Breast epithelium (tissue), 4 donors: ENCODE measurements around the gene PXN. TPM values are rescaled to one million over a fixed set of nuclear protein-coding genes. Genes with fewer than 3 reads are reported as not detected.
A peak's percentile ranks its signal among the peaks of the same experiment; 100 is the strongest.

Experiments used
- DNase-seq, 2 donors: peaks; one replicate each; pipeline ENCODE4 v3.0.0-alpha.2; 2019; ENCODE audit warnings: low spot score in 2 of 2
- H3K27ac ChIP-seq, 2 donors: fragments of 200-600 bp; sonication (generic) in 1 of 2; one replicate each; pipeline ENCODE4 v1.5.1; 2016 to 2019; ENCODE audit warnings: mild to moderate bottlenecking in 1 of 2
- H3K27me3 ChIP-seq, 2 donors: fragments of 200-600 bp; sonication (generic) in 1 of 2; one replicate each; pipeline versions ENCODE4 v1.5.1 to v1.6.0; 2017 to 2019; ENCODE audit warnings: control low read depth in 1 of 2, mild to moderate bottlenecking in 1 of 2
- H3K36me3 ChIP-seq: fragments of 200-600 bp; one replicate; pipeline ENCODE4 v1.5.1; 2019
- H3K4me1 ChIP-seq, 2 donors: fragments of 200-600 bp; sonication (generic); one replicate each; pipeline ENCODE4 v1.5.1; 2016 to 2019; ENCODE audit warnings: control low read depth in 1 of 2
- H3K4me3 ChIP-seq, 3 donors: fragments of 200-600 bp; sonication (generic); 1 replicate in 2 of 3; 2 replicates in 1 of 3; pipeline ENCODE4 v1.5.1; 2016 to 2019; ENCODE audit warnings: mild to moderate bottlenecking in 3 of 3, moderate library complexity in 2 of 3
- H3K9me3 ChIP-seq, 2 donors: fragments of 200-600 bp; sonication (generic) in 1 of 2; one replicate each; pipeline ENCODE4 v1.5.1; 2016 to 2019; ENCODE audit warnings: control low read depth in 1 of 2
- CTCF ChIP-seq, 3 donors: fragments of 450-650 bp; IDR thresholded peaks; one replicate each; pipeline ENCODE4 v1.5.1; 2016 to 2017; ENCODE audit warnings: antibody characterized with exemption in 3 of 3, mild to moderate bottlenecking in 3 of 3, moderate library complexity in 3 of 3
- POLR2A ChIP-seq: fragments of 450-650 bp; IDR thresholded peaks from one replicate; pipeline ENCODE4 v1.6.1; 2016; ENCODE audit warnings: antibody characterized with exemption, mild to moderate bottlenecking, moderate library complexity
- POLR2AphosphoS5 ChIP-seq, 3 donors: sonication (generic); formaldehyde crosslinking; IDR thresholded peaks; one replicate each; pipeline ENCODE4 v1.6.1; 2017; ENCODE audit warnings: antibody characterized with exemption in 3 of 3
- intact Hi-C: fragments of 100-400 bp; cut with DNase I; formaldehyde crosslinking; loops from one replicate; pipeline ENCODE4 v1.15.1; 2023; ENCODE audit warnings: low total_unique reads
- total RNA-seq, 3 donors: library from RNA; depleted of rRNA; stranded (reverse); fragments of >200 nt; gene quantifications; one replicate each; pipeline ENCODE4 v1.1.0, GENCODE V29; 2016

PXN gene
- total RNA-seq, 3 donors from 2014 or later: 44.8 to 74.1 (median 53.9) TPM

DNA sequence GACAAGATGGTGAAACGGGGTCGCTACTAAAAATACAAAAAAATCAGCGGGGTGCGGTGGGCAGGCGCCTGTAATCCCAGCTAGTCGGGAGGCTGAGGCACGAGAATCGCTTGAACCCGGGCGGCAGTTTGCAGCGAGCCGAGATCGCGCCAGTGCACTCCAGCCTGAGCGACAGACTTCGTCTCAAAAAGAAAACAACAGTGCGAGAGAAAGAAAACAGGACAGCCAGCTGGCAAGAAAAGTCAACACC is 26.8 kb upstream of the PXN start:
- DNase-seq: no peak
- no peaks in the 10 kb centered on the region for H3K9me3 ChIP-seq
- no peaks in the 10 kb centered on the region for H3K27me3 ChIP-seq
- H3K4me1 ChIP-seq: no peaks in the 10 kb centered on the region
- intact Hi-C loops: no loop called here
- H3K27ac ChIP-seq: peak overlapping the region; percentile 98 to 99
- H3K4me3 ChIP-seq: peak overlapping the region; percentile 43 to 71 (median 66)
- no peaks in the 10 kb centered on the region for H3K36me3 ChIP-seq
- TF ChIP-seq POLR2A: no peak
- no peak for TF ChIP-seq CTCF (IDR thresholded peaks at IDR 0.05)
- TF ChIP-seq POLR2AphosphoS5 (IDR thresholded peaks at IDR 0.05): no peak

- TF ChIP-seq POLR2A (no peak), POLR2AphosphoS5 (IDR thresholded peaks at IDR 0.05) (no peak), CTCF (IDR thresholded peaks at IDR 0.05) (no peak)
- H3K27ac ChIP-seq: peak overlapping the region; percentile 98 to 99
- no peaks in the 10 kb centered on the region for H3K27me3 ChIP-seq
- H3K9me3 ChIP-seq: no peaks in the 10 kb centered on the region
- intact Hi-C loops: no loop called here
- no peaks in the 10 kb centered on the region for H3K4me1 ChIP-seq
- peak overlapping the region; percentile 26 to 71 (median 66) for H3K4me3 ChIP-seq
- H3K36me3 ChIP-seq: no peaks in the 10 kb centered on the region
- DNase-seq: peak in 1 of 2 donors; percentile 49
Measured at GRCh38 chr12:120290609-120291305, 25.2 kb upstream of the PXN start.

DNA sequence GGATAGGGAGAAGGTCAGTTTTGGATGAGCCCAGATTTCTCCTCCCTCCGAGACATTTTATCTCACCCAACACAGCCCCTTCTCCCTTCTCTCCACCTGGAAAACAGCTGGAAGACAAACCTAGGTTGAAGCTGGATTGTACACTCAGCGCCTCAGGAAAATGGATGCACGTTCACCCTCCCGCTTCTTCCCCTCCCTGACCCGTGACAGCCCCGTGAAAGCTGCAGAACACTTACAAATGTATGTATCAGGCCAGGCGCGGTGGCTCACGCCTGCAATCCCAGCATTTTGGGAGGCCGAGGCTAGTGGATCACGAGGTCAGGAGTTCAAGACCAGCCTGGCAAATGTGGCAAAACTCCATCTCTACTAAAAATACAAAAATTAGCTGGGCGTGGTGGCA is 22.0 kb upstream of the PXN start:
- Histone ChIP-seq H3K36me3 (no peaks in the 10 kb centered on the region), H3K9me3 (no peaks in the 10 kb centered on the region), H3K4me1 (no peaks in the 10 kb centered on the region), H3K27me3 (no peaks in the 10 kb centered on the region), H3K27ac (no peak overlapping the region), H3K4me3 (no peak overlapping the region)
- no peak for DNase-seq
- intact Hi-C loops: no loop called here
- TF ChIP-seq POLR2AphosphoS5 (IDR thresholded peaks at IDR 0.05): no peak
- no peak for TF ChIP-seq POLR2A
- TF ChIP-seq CTCF (IDR thresholded peaks at IDR 0.05): no peak

- intact Hi-C loops: no loop called here
- DNase-seq: no peak
- Histone ChIP-seq H3K4me1 (no peaks in the 10 kb centered on the region), H3K36me3 (no peaks in the 10 kb centered on the region), H3K27me3 (no peaks in the 10 kb centered on the region), H3K4me3 (no peak overlapping the region), H3K9me3 (no peaks in the 10 kb centered on the region), H3K27ac (no peak overlapping the region)
- TF ChIP-seq CTCF (IDR thresholded peaks at IDR 0.05) (no peak), POLR2AphosphoS5 (IDR thresholded peaks at IDR 0.05) (no peak), POLR2A (no peak)
Measured at GRCh38 chr12:120286768-120287490, 21.4 kb upstream of the PXN start.

DNA sequence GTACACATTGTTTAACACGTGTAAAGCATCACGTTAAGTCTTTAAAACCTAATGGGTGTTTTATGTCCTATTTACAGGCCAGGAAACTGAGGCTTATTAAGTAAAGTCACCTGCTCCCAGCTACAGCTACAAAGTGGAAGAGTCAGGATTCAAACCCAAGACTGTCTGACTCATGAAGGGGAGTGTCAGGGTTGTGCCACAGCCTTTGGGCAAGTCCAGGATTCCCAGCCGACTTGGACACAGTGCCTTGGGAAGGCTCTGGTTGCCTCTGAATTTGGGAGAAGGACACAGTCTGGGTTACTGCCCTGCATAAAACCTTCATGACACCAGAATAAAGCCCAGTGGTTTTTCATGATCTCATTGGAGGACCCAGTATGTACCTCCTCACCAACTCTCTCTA is 18.9 kb upstream of the PXN start:
- intact Hi-C loops: no loop called here
- Histone ChIP-seq H3K4me3 (no peak overlapping the region), H3K9me3 (no peaks in the 10 kb centered on the region)

More for the DNA sequence above, 18.9 kb upstream of the PXN start:
- Histone ChIP-seq H3K27ac (no peak overlapping the region), H3K36me3 (no peaks in the 10 kb centered on the region), H3K27me3 (no peaks in the 10 kb centered on the region), H3K4me1 (no peaks in the 10 kb centered on the region)
- TF ChIP-seq POLR2AphosphoS5 (IDR thresholded peaks at IDR 0.05) (no peak), POLR2A (no peak), CTCF (IDR thresholded peaks at IDR 0.05) (no peak)
- no peak for DNase-seq
